ENCODE data around the gene NPVF.
A peak's percentile ranks its signal among the peaks of the same experiment; 100 is the strongest.

The NPVF gene

GRCh38 chr7:25228386-25228785, at the start of gene NPVF:
TSS of gene NPVF (minus strand) at chr7:25228486. CDS start at chr7:25228439, 47 bp downstream.
- TF ChIP-seq CTCF (conservative IDR thresholded peaks at IDR 0.05; ENCODE audit: low read length) = no peak
- DNase-seq (ENCODE audit: low read depth) = no peak
- H3K4me3 ChIP-seq (ENCODE audit: low read length) = no peak within 1 kb of the TSS

GRCh38 chr7:25272265-25272664, 44.0 kb upstream of the NPVF start:
- TF ChIP-seq CTCF (conservative IDR thresholded peaks at IDR 0.05; ENCODE audit: low read length) = no peak
- no peak for DNase-seq (ENCODE audit: low read depth)
- H3K4me3 ChIP-seq (ENCODE audit: low read length) = no peak overlapping the region

- no peak for TF ChIP-seq CTCF (conservative IDR thresholded peaks at IDR 0.05; ENCODE audit: low read length)
- H3K4me3 ChIP-seq (ENCODE audit: low read length) = no peak overlapping the region
- peak; percentile 4 for DNase-seq (ENCODE audit: low read depth)
Measured at GRCh38 chr7:25263337-25263736, 35.1 kb upstream of the NPVF start.

GRCh38 chr7:25262586-25262985, 34.3 kb upstream of the NPVF start:
- no peak for TF ChIP-seq CTCF (conservative IDR thresholded peaks at IDR 0.05; ENCODE audit: low read length)
- DNase-seq (ENCODE audit: low read depth) = peak; percentile 46
- H3K4me3 ChIP-seq (ENCODE audit: low read length) = no peak overlapping the region

GRCh38 chr7:25261545-25262140, 33.4 kb upstream of the NPVF start:
- no peak for DNase-seq (ENCODE audit: low read depth)
- no peak for TF ChIP-seq CTCF (conservative IDR thresholded peaks at IDR 0.05; ENCODE audit: low read length)
- no peak overlapping the region; the same call in 1 of the 2 replicates for H3K4me3 ChIP-seq (ENCODE audit: low read length)

GRCh38 chr7:25260862-25261494, 32.7 kb upstream of the NPVF start:
- DNase-seq (ENCODE audit: low read depth) = peak; percentile 64
- no peak overlapping the region; the same call in 1 of the 2 replicates for H3K4me3 ChIP-seq (ENCODE audit: low read length)
- no peak for TF ChIP-seq CTCF (conservative IDR thresholded peaks at IDR 0.05; ENCODE audit: low read length)
